GM12878 (cell line): ENCODE results near the gene KIZ.

Experiments used
- SMARCA5 ChIP-seq: fragments of 450-650 bp; IDR thresholded peaks from 2 replicates; pipeline ENCODE4 v1.6.1; 2017; ENCODE audit warnings: mild to moderate bottlenecking
- SMC3 ChIP-seq: IDR thresholded peaks from 2 replicates; pipeline ENCODE4 v1.6.1; 2011; ENCODE audit warnings: low read length, improper control_type of control experiment, borderline replicate concordance
- TCF7 ChIP-seq: IDR thresholded peaks from 2 replicates; pipeline ENCODE4 v1.6.1; 2014; ENCODE audit warnings: antibody characterized with exemption, borderline replicate concordance

DNA sequence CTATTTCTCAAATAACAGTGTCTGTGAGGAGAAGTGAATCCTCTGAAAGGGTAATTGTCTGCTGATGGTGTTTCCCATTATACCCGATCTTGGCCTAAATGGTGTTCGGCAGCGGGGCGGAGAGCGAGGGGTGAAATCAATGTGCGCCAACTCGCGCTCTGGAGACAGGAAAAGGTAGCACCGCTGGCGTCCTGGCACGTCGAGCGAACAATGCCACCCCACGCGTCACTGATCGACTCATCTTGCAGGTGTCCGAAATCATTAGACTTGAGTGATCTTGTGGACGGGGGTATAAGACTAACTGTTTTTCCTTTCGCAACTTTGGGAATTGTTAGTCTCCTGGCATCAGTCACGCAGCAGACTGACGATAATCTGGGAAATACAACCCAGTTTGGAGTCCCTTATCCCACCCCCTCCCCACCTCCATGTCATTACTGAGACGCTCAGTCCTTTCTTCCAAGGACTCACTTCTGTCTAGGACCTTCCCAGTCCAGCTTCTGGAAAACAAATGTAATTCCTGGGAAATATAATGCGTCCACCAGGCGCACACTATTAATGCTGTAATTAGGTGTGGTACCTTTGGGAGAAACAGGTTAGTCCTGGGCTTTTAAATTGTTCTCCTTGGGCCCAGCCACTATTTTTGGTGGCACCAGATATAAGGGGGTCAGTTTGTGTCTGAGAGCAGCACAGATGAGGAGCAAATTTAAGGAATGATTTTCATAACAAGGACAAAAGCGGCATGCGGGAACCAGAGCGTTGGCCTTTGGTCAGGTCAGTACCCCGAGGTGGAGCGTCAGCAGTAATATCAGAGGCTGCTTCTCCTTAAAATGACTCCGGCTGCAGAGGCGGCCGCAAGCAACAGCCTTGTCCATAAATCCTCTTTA, 22.1 kb upstream of the KIZ start:
- TF ChIP-seq TCF7 (no peak), SMC3 (no peak), SMARCA5 (no peak)
